Measurements from ENCODE around the gene LYSMD1. TPM values are rescaled to one million over a fixed set of nuclear protein-coding genes. Genes with fewer than 3 reads are reported as not detected.
"Not testable (repeated sequence)": the region's sequence is repeated elsewhere in the genome, so short reads cannot be mapped to it uniquely, and the experiment has no call there.

LYSMD1 gene, protein sequence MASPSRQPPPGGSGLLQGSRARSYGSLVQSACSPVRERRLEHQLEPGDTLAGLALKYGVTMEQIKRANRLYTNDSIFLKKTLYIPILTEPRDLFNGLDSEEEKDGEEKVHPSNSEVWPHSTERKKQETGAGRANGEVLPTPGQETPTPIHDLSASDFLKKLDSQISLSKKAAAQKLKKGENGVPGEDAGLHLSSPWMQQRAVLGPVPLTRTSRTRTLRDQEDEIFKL
- 7.6 TPM for polyA plus RNA-seq (2013, experiment 1 of 2; ENCODE audit: insufficient read length)
- 7.3 TPM for polyA plus RNA-seq (2013, experiment 2 of 2; ENCODE audit: insufficient read length)

DNA sequence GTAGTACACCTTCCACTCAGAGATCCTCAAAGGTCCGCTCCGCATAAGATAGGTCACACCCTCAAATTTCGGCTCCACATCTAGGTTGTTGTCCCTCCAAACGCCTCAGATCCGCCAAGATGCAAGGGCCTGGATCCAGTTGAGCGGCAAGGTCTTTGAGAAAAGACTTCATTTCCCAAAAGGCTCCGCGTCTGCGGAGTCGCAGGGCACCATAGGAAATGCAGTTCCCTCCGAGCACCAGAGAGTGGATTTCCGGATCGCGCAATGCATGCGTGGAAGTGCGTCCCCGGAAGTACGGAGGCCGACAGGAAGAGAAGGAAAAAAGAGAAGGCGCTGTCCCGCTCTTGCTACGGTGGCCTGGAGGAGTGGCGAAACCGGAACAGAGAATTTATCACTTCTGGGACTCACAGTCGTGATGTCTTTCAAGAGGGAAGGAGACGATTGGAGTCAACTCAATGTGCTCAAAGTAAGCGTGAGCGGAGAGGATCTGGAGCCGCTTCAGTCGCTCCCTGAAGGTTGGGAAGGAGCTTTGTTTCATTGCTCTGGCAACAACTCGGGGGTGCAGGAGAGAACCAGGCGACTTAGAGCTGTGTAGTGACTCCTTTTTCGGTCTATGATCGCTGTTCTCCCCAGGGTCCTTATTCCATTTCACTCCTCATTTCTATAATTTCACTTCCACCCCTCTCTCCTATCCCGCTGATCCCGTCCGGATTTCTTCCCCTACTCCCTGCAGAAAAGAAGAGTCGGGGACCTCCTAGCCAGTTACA is at the start of gene LYSMD1, which contains the start of gene SCNM1:
TSS of gene LYSMD1 (minus strand) at position 165 of the 767 bp plus-strand sequence. CDS start 644 bp downstream, outside the sequence.
TSS of gene SCNM1 (plus strand) at position 407 of the 767 bp plus-strand sequence. CDS start at position 416, 9 bp downstream.
- peak; percentile 100 for DNase-seq

DNA sequence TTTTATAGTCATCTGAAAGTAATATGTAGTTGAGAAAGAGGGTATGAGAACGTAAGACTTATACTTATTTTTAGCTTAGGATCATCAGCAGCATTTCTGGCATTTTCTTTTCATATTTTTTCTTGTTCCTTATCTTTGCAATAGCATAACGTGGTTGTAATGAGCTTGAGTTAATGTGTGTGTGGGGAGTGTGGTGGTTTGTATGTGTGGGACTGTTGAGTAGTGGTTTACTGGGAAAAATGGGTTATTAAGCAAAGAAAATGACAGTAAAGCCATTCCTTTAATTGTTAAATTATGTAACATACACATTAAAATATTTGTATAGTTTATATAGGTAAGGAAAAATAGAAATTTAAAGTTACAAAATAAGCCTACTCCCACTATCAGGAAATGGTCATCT is 47.9 kb upstream of the LYSMD1 start:
- no peak for DNase-seq

DNA sequence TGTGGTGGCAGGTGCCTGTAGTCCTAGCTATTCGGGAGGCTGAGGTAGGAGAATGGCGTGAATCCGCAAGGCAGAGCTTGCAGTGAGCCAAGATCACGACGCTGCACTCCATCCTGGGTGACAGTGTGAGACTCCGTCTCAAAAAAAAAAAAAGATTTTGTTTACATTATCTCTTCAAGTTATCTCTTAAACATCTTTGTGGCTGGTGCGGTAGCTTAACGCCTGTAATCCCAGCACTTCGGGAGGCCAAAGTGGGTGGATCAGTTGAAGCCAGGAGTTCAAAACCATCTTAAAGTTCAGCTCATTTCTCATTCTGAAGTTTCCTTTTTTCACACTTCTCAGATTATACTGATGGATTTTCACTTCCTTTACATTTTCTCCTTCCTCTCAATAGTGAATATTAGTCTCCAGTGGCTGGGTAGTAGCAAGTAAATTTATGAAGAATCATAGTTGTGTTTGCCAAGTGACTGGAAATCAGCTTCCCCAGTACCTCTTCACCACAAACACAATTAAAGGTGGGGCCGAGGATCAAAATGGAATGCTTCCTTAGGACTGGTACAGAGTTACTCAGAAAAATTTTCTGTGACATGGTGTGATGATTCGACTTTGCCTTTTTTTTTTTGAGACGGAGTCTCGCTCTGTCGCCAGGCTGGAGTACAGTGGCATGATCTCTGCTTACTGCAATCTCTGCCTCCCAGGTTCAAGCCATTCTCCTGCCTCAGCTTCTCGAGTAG is 46.4 kb upstream of the LYSMD1 start:
- DNase-seq, result no peak

DNA sequence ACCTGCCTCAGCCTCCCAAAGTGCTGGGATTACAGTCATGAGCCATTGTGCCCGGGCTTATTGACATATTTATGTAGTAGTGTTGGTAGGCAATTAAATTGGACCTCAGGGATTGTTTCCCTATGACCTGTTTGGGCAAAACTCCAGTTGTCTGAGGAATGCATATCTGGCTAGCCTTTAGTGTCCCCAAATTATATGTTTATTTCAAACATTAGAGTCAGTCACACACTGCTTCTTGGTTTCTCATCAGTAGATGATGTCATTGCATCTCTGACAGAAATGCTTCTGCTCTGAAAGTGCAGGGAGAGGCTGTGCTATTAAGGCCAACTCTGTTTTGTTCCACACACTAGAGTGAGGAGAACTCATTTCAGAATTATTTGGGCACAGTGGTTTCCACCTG is 45.1 kb upstream of the LYSMD1 start:
- peak; percentile 12 for DNase-seq

DNA sequence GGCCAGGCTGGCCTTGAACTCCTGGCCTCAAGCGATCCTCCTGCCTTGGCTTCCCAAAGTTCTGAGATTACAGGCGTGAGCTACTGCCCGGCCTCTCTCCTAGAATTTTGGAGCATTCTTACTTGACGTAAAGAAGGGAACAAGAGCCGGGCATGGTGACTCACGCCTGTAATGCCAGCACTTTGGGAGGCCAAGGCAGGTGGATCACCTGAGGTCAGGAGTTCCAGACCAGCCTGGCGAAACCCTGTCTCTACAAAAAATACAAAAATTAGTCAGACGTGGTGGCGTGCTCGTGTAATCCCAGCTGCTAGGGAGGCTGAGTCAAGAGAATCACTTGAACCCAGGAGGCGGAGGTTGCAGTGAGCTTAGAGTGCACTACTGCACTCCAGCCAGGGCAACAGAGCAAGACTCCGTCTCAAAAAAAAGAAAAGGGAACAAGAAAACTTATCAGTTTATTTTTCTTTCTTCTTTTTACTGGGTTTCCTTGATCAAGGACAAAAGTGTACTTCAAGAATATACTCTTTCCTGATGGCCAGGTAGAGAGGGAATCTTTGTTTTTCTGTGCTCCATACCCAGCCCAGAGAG is 39.8 kb upstream of the LYSMD1 start:
- DNase-seq, result not testable (repeated sequence)

DNA sequence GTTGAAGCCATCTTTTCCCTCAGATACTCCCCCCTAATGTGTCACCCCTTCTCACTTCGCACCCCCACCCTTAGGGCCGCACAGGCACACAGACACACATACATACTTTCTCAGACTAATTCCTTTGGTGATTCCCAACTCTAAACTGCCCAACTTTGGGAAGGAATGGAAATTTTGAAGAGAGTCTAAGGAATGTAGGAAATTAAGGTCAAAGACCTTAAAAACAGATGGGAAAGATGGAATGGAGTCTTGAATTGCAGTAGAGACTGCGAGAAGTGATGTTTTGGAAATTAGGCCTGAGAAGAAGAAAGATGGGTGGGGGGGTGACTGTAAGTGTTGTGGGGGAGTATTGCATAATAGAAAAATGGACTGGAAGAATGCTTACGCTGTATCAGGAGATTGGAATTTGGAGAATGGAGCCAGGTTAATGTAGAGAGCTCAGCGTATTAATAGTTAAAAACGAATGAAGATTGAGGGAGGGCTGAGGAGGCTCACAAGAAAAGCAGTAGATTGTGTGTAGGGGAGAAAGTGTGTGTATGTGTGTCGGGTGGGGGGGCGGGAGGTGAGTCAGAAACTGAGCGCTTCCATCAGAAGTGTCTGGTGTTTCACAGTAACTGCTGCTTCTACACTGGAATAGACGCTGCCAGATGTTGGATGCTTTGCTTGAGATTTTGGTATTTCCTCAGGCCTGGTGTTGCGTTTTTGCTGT is 34.3 kb upstream of the LYSMD1 start:
- peak; percentile 90 for DNase-seq

DNA sequence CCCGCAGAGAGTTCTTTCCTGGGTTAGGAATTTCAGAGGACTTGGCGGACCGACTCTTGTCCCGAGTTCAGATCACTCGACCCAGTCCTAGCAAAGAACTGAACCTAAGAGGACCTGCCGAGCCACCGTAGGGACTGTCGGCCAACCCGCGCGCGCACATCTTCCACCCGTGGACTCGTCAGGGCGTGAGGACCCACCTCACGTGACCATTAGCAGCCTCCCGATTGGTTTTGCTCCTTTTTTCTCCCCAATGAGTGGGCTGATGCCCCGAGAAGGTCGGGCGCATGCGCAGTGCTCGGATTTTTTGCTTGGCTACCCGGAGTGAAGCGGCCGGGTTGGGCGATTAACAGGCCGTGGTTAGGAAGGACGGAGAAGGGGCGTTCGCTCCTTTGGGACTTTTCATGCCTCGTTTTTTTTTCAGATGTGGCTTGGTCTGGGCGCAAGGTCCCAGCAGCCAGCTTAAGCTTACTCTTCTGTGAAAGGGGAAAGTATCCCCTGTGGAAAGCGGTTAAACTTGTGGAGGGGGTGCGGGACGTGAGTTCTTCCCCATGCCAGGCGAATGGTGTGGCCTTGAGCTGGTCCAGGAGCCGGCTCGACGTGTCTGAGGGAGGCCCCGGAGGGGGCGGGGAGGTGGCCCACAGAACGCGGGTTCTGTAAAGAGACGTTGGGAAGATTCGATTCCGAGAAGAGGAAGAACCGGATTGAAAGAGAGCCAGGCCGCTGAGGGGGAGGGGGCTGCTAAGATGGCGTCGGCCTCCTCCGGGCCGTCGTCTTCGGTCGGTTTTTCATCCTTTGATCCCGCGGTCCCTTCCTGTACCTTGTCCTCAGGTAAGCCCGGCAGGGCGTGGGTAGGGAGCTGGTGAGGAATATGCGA is 32.8 kb upstream of the LYSMD1 start, which contains the start of gene PIP5K1A:
TSS of gene PIP5K1A (plus strand) at position 299 of the 874 bp plus-strand sequence. CDS start at position 744, 445 bp downstream.
- DNase-seq, result peak; percentile 99

DNA sequence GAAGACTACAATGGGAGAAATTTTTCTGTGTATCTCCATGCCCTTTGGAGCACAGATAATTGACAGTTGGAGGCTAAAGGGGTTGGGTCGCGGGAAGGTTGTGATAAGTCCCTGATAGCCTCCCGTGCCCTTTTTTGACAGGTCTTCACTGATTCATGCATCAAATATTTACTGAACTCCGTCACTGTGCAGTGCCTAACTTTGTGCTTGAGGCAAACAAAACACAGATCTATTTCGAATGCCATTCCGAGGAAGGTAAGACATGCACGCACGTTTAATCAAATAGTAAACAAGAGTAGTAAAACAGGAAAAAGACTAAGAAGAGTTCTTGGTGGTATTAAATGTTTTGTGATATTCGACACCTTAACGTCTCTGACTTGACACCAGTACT is 32.2 kb upstream of the LYSMD1 start:
- no peak for DNase-seq

DNA sequence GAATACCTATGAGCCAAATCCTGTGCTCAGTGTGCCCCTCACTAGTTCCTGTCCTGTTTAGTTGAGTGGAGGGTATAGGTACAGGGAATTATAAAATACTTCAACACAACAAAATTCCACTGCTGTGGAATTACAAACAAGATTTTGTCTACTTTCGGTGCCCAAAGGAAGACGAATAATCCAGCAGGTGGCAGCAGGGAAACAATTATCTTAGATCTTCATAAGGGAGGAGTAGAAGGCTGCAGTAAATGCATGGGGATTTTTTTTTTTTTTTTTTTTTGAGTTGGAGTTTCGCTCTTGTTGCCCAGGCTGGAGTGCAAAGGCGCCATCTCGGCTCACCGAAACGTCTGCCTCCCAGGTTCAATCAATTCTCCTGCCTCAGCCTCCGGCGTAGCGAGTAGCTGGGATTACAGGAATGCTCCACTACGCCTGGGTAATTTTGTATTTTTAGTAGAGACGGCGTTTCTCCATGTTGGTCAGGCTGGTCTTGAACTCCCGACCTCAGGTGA is 30.6 kb upstream of the LYSMD1 start:
- DNase-seq, result peak; percentile 90

DNA sequence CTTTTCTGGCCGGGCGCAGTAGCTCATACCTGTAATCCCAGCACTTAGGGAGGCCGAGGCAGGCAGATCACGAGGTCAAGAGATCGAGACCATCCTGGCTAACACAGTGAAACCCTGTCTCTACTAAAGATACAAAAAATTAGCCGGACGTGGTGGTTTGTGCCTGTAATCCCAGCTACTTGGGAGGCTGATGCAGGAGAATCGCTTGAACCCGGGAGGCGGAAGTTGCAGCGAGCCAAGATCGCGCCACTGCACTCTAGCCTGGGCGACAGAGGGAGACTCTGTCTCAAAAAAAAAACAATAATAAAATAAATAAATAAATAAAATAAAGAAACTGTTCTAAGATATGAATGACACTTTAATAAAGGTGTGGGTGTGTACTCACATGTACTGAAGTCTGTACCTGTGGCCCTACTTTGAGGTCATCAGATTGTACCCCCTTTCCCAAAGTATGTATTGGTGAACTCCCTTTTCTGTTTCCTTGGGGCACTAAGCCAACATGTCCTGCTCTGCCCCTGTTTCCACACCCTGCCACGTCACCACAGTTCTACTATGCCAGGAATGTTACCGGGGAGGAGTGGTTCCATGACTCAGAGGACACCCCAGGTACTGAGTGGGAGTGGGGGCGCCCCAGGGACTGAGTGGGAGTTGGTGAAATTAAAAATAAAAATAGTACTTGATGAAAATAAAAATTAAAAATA is 29.3 kb upstream of the LYSMD1 start:
- DNase-seq, result peak; percentile 90

DNA sequence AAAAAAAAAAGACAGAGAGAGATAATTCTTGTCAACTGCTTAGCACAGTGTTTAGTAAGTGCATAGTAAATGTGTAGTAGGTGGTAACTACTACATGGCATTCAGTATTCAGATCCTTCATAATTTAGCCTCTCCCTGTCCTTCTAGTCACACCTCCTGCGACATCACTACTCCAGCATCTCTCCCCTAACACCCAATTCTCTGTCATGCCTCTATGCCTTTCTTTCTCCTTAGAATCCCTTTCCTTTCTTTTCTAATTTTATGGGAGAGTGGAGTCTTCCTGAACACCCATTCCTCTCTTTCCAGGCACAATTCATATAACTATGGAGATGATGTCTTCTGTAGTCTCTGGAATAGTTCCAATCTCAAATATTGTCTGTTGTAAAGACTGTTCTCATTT is 28.2 kb upstream of the LYSMD1 start:
- no peak for DNase-seq

DNA sequence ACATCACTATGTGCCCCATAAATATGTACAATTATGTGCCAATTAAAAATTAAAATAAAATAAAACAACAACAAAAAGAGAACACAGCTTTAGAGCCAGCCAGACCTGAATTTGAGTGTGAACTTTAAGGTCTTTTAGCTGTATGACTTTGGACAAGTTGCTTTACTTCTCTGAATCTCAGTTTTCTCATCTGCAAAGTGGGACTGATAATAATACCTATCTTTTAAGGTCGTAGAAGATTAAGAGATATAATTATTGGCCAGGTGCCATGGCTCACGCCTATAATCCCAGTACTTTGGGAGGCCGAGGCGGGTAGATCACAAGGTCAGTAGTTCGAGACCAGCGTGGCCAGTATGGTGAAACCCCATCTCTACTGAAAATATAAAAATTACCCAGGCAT is 27.6 kb upstream of the LYSMD1 start:
- no peak for DNase-seq

DNA sequence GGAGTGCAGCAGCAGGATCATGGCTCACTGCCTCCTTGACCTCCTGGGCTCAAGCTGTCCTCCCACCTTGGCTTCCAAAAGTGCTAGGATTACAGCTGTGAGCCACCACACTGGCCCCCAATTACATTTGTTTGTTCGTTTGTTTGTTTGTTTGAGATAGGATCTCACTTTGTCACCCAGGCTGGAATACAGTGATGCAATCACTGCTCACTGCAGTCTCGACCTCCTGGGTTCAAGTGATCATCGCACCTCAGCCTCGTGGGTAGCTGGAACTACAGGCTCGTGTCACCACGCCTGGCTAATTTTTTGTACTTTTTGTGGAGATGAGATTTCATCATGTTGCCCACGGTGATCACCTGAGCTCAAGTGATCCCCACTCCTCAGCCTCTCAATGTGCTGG is 26.3 kb upstream of the LYSMD1 start:
- no peak for DNase-seq

DNA sequence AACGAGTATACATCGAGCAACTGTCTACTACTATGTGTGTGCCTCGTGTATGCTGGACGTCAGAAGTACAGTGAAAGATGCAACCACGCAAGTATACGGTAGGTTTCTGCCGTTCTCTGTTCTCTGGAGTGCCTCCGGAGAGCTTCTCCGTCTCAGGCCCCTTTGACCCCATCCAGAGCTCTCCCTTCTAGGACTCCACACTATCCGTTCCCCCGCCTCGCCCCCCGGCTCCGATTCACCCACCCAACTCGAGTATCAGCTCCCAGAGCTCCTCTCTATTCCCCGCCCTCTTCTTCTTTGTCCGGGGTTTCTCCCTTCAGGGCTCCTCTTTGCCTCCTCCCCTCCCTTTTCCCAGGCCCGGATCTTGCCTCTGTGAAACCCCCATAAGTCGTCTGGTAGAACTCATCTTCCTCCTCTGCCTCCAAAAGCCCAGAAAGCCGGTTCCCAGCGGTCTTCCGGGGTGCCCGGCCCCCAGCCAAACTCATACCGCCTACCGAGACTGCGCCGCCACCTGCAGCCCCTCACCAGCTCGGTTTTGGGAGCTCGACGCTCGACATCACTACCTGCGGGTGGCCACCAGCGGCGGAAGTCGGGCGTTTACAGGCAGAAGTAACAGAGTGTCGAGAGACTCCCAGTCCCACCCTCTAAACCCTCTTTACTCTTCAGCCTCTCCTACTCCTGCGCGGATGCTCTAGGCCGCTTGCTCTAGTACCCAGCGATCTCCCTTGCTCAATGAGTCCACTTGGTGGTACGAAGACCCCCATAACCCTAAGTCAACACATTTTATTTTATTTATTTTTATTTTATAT is 24.1 kb upstream of the LYSMD1 start, which contains the start of gene VPS72:
TSS of gene VPS72 (minus strand) at position 561 of the 809 bp plus-strand sequence. CDS start at position 485, 76 bp downstream.
- peak; percentile 90 for DNase-seq

DNA sequence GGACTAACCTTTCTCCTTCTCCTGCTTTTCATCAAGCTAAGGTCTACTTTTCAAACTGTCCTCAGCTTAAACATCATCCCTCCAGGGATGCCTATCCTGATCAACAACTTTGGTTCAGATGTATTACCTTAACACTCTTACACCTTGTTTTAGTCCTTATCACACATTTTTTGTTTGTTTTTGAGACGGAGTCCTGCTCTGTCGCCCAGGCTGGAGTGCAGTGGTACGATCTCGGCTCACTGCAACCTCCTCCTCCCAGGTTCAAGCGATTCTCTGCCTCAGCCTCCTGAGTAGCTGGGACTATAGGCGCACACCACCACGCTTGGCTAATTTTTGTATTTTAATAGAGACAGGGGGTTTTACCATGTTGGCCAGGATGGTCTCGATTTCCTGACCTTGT is 23.0 kb upstream of the LYSMD1 start:
- DNase-seq, result not testable (repeated sequence)

DNA sequence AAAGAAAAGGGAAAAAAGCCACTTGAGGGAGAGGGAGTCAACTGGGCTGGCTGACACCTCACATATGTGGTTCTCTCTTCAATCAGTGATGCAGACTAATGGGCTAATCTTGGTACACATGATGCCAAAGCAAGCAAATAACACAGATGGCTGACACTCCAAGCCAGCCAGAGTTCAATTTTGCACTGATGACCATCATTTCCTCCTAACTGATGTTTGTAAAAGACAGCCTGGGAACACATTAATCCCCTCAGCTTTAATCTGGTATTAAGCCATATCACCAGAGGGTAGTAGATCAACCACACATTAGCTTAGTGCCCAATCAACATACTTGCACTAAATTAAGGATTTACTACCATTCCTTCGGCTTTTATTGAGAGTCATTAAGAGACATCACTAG is 21.5 kb upstream of the LYSMD1 start:
- no peak for DNase-seq

DNA sequence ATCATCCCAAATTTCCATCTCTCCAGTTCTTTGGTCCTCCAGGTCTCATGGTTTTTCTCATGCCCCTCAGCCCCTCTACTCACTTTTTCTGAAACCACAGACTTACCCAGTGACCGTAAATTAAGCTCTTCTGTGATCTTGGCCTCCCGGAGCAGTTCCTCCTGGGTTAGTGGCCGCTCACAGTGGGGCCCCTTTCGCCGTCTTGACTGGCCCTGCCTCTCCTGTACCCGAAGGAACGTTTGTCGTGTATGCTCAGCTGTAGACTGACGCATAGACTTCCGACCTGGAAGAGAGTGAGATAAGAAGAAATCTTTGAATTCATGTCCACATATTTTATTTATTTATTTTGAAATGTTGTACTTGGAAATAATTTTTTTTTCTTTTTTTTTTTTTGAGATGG is 18.5 kb upstream of the LYSMD1 start:
- DNase-seq, result no peak

DNA sequence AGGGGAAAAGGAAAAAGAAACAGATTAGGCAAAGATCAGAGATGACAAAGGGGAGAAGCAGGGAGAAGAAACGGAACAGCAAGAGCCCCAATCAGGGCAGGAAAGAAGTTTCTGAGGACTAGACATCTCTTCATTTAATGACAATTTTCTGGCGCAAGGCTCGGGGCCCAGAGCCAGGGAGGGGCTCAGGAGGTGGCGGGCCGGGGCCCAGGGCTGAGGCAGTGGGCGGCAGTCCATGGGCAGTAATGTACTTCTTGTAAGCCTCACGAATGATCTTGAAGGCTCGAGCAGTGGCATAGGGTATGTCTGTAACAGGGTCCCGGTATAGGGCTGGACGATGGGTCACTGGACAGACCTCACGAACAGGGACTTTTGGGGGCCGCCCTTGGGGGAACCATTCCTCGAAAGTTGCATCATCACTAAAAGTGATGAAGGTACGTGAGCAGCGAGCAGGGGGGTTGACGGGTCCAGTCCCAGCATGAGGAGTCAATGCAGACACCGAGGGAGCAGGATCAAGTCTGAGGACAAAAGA is 10.9 kb upstream of the LYSMD1 start:
- DNase-seq, result no peak

DNA sequence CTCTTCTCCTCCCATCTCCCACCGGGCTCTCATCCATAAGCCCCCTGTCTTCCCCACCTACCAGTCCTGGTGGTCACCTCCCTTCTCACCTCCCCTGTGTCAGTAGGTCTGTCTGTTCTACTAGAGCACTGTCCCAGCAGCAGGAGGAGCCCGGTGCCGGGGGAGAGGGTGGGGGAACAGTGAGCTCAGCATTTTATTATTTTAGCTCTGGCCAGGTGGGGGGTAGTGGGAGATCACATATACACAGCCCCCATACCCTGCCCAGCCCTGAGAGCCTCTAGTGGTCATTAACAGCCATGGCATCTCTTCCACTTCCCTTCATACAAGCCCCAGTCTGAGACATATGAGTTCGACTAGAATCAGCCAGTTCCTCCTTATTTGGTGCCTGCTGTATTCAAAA is 10.2 kb upstream of the LYSMD1 start, which contains the start of gene TMOD4:
TSS of gene TMOD4 (minus strand) at position 119 of the 400 bp plus-strand sequence. CDS start 1,106 bp downstream, outside the sequence.
- peak; percentile 34 for DNase-seq

Measured in fibroblast of skin of scalp (primary cell).